Measurements from ENCODE around the gene ANKRD33. TPM values are rescaled to one million over a fixed set of nuclear protein-coding genes. Genes with fewer than 3 reads are reported as not detected.

Gene ANKRD33
- total and polyA plus RNA-seq, 2 of the 4 experiments (the other 2 are of a cell fraction) = under 0.01 to 0.03 TPM

DNA sequence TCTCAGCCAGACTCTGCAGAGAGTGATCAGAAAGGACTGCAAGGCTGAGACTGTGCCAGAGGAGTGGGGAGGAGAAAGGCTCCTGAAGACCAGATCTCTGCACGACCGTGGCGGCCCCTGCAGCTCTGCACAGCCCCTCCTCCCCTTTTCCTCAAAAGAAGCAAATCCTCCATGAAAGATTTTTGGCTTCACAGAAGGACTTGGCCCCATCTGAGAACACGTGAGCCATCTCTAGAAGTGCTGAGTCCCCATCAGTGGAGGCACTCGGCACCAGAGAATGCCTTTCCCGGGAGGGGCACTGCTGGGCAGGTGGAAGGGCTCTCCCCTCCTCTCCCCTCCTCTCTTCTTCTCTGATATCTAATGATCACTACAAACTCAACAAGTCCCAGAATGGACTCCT is 46.2 kb upstream of the ANKRD33 start:
- Histone ChIP-seq H2BK5ac (ENCODE audit: low read depth, low read length, poor library complexity, severe bottlenecking) (no peak overlapping the region), H3K4me2 (ENCODE audit: low read depth, low read length) (no peak overlapping the region), H4K91ac (ENCODE audit: insufficient read depth, low read depth, low read length) (no peak overlapping the region), H2BK20ac (ENCODE audit: low read depth, low read length) (no peak overlapping the region), H3K9me3 (ENCODE audit: control insufficient read depth, insufficient read depth, low read length) (no peaks in the 10 kb centered on the region), H3K27ac (ENCODE audit: insufficient read depth, low read length) (no peak overlapping the region), H2BK120ac (ENCODE audit: low read depth, low read length) (no peak overlapping the region), H3K4me3 (ENCODE audit: insufficient read depth, low read depth, low read length) (no peak overlapping the region), H2AK9ac (replicated peaks; ENCODE audit: low read depth, low read length, poor library complexity) (no peak overlapping the region), H3K4me1 (ENCODE audit: control insufficient read depth, insufficient read depth, low read length) (no peaks in the 10 kb centered on the region), H2AK5ac (ENCODE audit: low read depth, low read length) (no peak overlapping the region), H2AFZ (replicated peaks; ENCODE audit: low read length, poor library complexity) (no peak overlapping the region), H3K36me3 (ENCODE audit: control insufficient read depth, insufficient read depth, low read length) (no peaks in the 10 kb centered on the region), H3K14ac (replicated peaks; ENCODE audit: low read depth, low read length) (no peak overlapping the region), H4K8ac (ENCODE audit: low read depth in 2 of 2, low read length in 2 of 2) (no peak overlapping the region), H3K18ac (ENCODE audit: low read depth, low read length) (no peak overlapping the region), H3K9me1 (ENCODE audit: insufficient read depth, low read length) (peaks cover 2% of the 10 kb centered on the region; the same call in 1 of the 2 replicates), H3K9ac (ENCODE audit: low read depth, low read length) (no peak overlapping the region), H3K4ac (ENCODE audit: low read depth, low read length) (no peak overlapping the region), H2BK15ac (ENCODE audit: low read depth, low read length) (no peak overlapping the region), H4K5ac (ENCODE audit: low read depth, low read length) (no peak overlapping the region), H3K23ac (ENCODE audit: low read depth, low read length) (no peak overlapping the region), H3K56ac (ENCODE audit: extremely low read depth, insufficient read depth, low read length) (no peak overlapping the region), H4K20me1 (ENCODE audit: insufficient read depth, low read length) (no peaks in the 10 kb centered on the region), H3K27me3 (ENCODE audit: control insufficient read depth, insufficient read depth, low read length) (peaks cover 89% of the 10 kb centered on the region), H3K79me1 (ENCODE audit: low read depth in 1 of 2, low read length in 2 of 2) (no peaks in the 10 kb centered on the region)
- in situ Hi-C loops (cut with MboI; ENCODE audit: low sequenced_read_pairs) (no loop called here), intact Hi-C loops (cut with micrococcal nuclease) (no loop called here), dilution Hi-C loops (cut with HindIII; ENCODE audit: low sequenced_read_pairs, unreplicated experiment) (no loop called here)
- TF ChIP-seq MAZ (IDR thresholded peaks at IDR 0.05; ENCODE audit: borderline replicate concordance, low read depth, low read length) (no peak), RAD21 (IDR thresholded peaks at IDR 0.05; ENCODE audit: low read length) (no peak), RFX5 (IDR thresholded peaks at IDR 0.05; ENCODE audit: low read depth, low read length) (no peak), SMC3 (IDR thresholded peaks at IDR 0.05; ENCODE audit: low read depth, low read length) (no peak)
- TF ChIP-seq, protein P1, sequence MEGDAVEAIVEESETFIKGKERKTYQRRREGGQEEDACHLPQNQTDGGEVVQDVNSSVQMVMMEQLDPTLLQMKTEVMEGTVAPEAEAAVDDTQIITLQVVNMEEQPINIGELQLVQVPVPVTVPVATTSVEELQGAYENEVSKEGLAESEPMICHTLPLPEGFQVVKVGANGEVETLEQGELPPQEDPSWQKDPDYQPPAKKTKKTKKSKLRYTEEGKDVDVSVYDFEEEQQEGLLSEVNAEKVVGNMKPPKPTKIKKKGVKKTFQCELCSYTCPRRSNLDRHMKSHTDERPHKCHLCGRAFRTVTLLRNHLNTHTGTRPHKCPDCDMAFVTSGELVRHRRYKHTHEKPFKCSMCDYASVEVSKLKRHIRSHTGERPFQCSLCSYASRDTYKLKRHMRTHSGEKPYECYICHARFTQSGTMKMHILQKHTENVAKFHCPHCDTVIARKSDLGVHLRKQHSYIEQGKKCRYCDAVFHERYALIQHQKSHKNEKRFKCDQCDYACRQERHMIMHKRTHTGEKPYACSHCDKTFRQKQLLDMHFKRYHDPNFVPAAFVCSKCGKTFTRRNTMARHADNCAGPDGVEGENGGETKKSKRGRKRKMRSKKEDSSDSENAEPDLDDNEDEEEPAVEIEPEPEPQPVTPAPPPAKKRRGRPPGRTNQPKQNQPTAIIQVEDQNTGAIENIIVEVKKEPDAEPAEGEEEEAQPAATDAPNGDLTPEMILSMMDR (conservative IDR thresholded peaks at IDR 0.05; ENCODE audit: low read depth, low read length) = no peak
- CTCF ChIA-PET = no interaction called here
- POLR2A ChIA-PET (ENCODE audit: unreplicated experiment) = no interaction called here
- 43% methylated on average over 3 of the region's 6 CpGs; no CpG with 5 or more reads in 1 of the 2 experiments for WGBS, 2 experiments (ENCODE audit: extremely low coverage in 2 of 2, insufficient read length in 1 of 2)
- DNase-seq (no peak), ATAC-seq (ENCODE audit: low read depth) (no peak)
- BruUV-seq (replicated peaks) = no TSS peak

Data from IMR-90 (cell line).